GM12875 (cell line): ENCODE data around the gene BDKRB1.

ENCODE experiments used
- H3K4me3 ChIP-seq: one replicate; pipeline ENCODE4 v1.5.1; 2011; ENCODE audit warnings: low read depth, low read length, control low read depth
- CTCF ChIP-seq: IDR thresholded peaks from 2 replicates; pipeline ENCODE4 v1.5.1; 2011; ENCODE audit warnings: low read depth, mild to moderate bottlenecking, control low read depth, inconsistent platforms, low read length, moderate library complexity, borderline replicate concordance; ENCODE audit not compliant: insufficient read depth

Gene BDKRB1

GRCh38 chr14:96260341-96260821 lies 4.4 kb downstream of the BDKRB1 start:
- H3K4me3 ChIP-seq: no peak overlapping the region

GRCh38 chr14:96261053-96261452 lies 5.0 kb downstream of the BDKRB1 start:
- H3K4me3 ChIP-seq: no peak overlapping the region
- TF ChIP-seq CTCF: no peak

More at GRCh38 chr14:96260341-96260821, 4.4 kb downstream of the BDKRB1 start:
- TF ChIP-seq CTCF: no peak

DNA sequence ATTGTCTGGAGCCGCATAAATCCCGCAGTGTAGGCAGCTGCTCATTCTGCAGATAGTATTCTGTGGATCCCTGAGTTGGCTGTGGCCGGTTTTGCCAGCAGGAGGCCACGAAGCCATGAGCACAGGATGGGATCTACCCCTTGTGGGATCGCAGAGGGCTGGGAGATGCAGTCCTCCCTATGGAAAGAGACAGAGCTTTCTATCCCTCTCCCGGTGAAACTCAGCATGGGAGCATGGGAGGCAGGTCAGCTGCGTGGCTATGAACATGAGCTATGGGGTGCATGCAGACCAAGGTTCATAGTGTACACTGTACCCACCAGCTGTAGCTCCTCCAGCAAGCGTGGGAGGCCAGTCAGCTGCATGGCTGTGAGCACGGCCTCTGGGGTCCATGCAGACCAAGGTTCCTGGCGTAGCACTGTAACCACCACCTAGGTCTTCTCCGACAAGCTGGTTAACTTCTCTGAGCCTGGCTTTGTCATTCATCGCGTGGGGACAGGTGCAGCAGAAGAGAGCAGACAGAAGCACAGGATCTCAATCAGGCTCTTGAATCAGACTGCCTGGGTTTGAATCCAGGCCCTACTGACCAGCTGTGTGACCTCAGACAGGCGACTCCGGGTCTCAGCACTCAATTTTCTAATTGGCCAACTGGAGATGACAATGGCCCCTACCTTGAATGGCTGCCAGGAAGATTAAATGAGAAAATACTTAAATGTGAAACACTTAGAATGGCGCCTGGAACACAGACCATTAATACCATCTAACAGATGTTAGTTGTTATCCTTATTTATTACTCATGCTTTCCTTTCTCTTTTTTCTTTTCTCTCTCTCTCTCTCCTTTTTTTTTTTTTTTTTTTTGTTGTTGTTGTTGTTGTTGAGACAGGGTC lies 6.0 kb downstream of the BDKRB1 start:
- no peak for TF ChIP-seq CTCF
- H3K4me3 ChIP-seq: no peak overlapping the region

- no peak for TF ChIP-seq CTCF
- H3K4me3 ChIP-seq: no peak overlapping the region
Measured at GRCh38 chr14:96263347-96264199, 7.6 kb downstream of the BDKRB1 start.

DNA sequence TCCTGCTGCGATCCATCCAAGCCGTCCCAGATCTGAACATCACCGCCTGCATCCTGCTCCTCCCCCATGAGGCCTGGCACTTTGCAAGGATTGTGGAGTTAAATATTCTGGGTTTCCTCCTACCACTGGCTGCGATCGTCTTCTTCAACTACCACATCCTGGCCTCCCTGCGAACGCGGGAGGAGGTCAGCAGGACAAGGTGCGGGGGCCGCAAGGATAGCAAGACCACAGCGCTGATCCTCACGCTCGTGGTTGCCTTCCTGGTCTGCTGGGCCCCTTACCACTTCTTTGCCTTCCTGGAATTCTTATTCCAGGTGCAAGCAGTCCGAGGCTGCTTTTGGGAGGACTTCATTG lies 8.2 kb downstream of the BDKRB1 start:
- TF ChIP-seq CTCF: no peak
- no peak overlapping the region for H3K4me3 ChIP-seq

DNA sequence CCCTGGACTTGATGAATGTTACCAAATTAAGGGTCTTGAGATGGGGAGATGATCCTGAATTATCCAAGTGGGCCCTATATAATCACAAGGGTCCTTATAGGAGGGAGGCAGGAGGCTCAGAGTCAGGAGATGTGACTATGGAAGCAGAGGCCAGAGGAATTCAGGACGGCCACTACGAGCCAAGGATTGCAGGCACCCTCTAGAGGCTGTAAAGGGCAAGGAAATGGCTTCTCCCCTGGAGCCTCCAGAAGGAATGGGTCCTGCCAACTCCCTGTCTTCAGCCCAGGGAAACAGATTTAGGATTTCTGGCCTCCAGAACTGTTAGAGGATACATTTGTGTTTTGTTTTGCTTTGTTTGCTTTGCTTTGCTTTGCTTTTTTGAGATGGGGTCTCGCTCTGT lies 8.8 kb downstream of the BDKRB1 start:
- H3K4me3 ChIP-seq: no peak overlapping the region
- TF ChIP-seq CTCF: no peak
